LNCAP (cell line): ENCODE results near the gene ZFP42.

Source experiments
- CTCF ChIP-seq: fragments of 450-650 bp; IDR thresholded peaks from 2 replicates; pipeline ENCODE4 v1.5.1; 2017; ENCODE audit warnings: mild to moderate bottlenecking

Gene ZFP42

GRCh38 chr4:187995322-187996207 lies at the start of gene ZFP42:
TSS of gene ZFP42 (plus strand) at chr4:187995771. CDS start at chr4:188002808, 7,037 bp downstream.
- no peak for TF ChIP-seq CTCF

- no peak for TF ChIP-seq CTCF
These were observed 34.4 kb upstream of the ZFP42 start for GRCh38 chr4:187961171-187961570.

GRCh38 chr4:187961961-187962360 lies 33.6 kb upstream of the ZFP42 start:
- TF ChIP-seq CTCF, result no peak

- no peak for TF ChIP-seq CTCF
These were observed 32.6 kb upstream of the ZFP42 start for GRCh38 chr4:187962926-187963325.

GRCh38 chr4:187965726-187966125 lies 29.8 kb upstream of the ZFP42 start:
- no peak for TF ChIP-seq CTCF

GRCh38 chr4:187972135-187972534 lies 23.4 kb upstream of the ZFP42 start:
- TF ChIP-seq CTCF, result no peak

GRCh38 chr4:187983746-187984145 lies 11.8 kb upstream of the ZFP42 start:
- no peak for TF ChIP-seq CTCF
